ENCODE data around the gene OTUD4. TPM values are rescaled to one million over a fixed set of nuclear protein-coding genes. Genes with fewer than 3 reads are reported as not detected.
A peak's percentile ranks its signal among the peaks of the same experiment; 100 is the strongest.
"Not testable (repeated sequence)": the region's sequence is repeated elsewhere in the genome, so short reads cannot be mapped to it uniquely, and the experiment has no call there.

Gene OTUD4
- total RNA-seq (10 to 100 TPM; 36.9 to 48.7 TPM), polyA plus RNA-seq (1 to 10 TPM; 5.6 to 8.7 TPM)
- long read RNA-seq, donor 1, full-length matches to known transcripts = 2 of 4 reads
- long read RNA-seq, donor 1, partial matches to known transcripts = 1 of 4 reads
- long read RNA-seq, donor 1, other reads (novel, unspliced or antisense) = 1 of 4 reads
- long read RNA-seq, donor 2, full-length matches to known transcripts = 1 of 9 reads
- long read RNA-seq, donor 2, partial matches to known transcripts = 6 of 9 reads
- long read RNA-seq, donor 2, other reads (novel, unspliced or antisense) = 2 of 9 reads

DNA sequence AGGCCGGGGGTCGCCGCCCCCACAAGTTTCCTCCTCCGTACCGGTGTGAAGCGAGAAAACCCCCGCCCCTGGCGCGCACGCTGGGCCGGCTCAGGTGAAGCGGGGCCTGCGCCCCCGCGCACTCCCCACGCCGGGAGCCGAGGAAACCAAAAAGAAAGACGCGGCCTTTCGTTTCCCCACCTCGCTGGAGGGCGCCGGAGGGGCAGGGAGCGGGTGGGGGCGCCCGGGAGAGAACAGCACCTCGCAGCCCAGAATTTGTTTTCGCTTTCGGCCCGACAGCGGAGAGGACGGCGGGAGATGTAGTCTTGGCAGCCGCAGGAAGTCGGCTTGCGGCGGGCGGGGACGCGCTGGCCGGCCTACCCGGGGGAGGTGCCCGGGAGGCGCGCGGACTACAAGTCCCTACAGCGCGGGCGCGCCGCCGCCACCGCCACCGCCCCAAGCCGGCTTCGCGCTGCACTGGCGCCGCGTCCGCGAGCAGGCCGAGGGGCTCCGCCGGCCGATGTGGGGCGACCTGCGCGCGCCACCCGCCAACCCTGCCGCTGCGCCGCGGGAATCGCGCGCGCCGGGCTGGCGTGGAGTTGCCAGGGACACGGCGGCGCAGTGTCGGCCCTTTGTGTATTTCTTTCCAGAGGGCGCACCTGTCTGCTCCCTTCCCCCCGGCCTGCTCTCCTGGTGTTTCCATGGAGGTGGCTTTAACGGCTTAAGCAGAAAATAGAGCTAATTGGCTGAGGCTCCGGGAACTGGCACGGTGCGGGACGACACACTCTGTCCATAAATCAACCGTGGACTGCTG, at the start of gene OTUD4:
OTUD4 (minus strand) TSS at position 292 of the 793 bp plus-strand sequence. CDS start 616 bp downstream, outside the sequence.
- 0 to 1% methylated on average over 65 to 94 of the region's 94 CpGs for WGBS, 2 donors

GRCh38 chr4:145223228-145223627, 42.8 kb upstream of the OTUD4 start:
- ATAC-seq (ENCODE audit: low FRiP score); H3K27me3 ChIP-seq (ENCODE audit: control insufficient read depth in 1 of 2, insufficient read depth in 2 of 2, low read length in 1 of 2); H3K27ac ChIP-seq (ENCODE audit: low read depth in 1 of 2, low read length in 2 of 2); H3K36me3 ChIP-seq (ENCODE audit: control insufficient read depth in 1 of 2, insufficient read depth in 2 of 2, low read length in 1 of 2); H3K4me1 ChIP-seq (ENCODE audit: control insufficient read depth in 1 of 2, insufficient read depth in 2 of 2, low read length in 2 of 2); H3K4me3 ChIP-seq (ENCODE audit: low read length in 2 of 2); intact Hi-C loops (cut with DNase I); H3K9me3 ChIP-seq (ENCODE audit: control insufficient read depth, low read length); DNase-seq: not testable (repeated sequence)
- WGBS, 2 donors = 84 to 87% methylated on average over 7 of the region's 7 CpGs

More for the DNA sequence above, at the start of gene OTUD4:
- Histone ChIP-seq H3K9me3 (ENCODE audit: control insufficient read depth, low read length) (no peaks in the 10 kb centered on the region), H3K27ac (ENCODE audit: low read depth in 1 of 2, low read length in 2 of 2) (peak within 1 kb of the TSS; percentile 62 to 77), H3K27me3 (ENCODE audit: control insufficient read depth in 1 of 2, insufficient read depth in 2 of 2, low read length in 1 of 2) (no peaks in the 10 kb centered on the region), H3K4me1 (ENCODE audit: control insufficient read depth in 1 of 2, insufficient read depth in 2 of 2, low read length in 2 of 2) (peaks cover 3 to 4% of the 10 kb centered on the region in 2 donors), H3K36me3 (ENCODE audit: control insufficient read depth in 1 of 2, insufficient read depth in 2 of 2, low read length in 1 of 2) (no peaks in the 10 kb centered on the region), H3K4me3 (ENCODE audit: low read length in 2 of 2) (peak within 1 kb of the TSS; percentile 67 to 84)
- ATAC-seq (ENCODE audit: low FRiP score) (peak; percentile 97), DNase-seq (peak; percentile 97 to 98)
- intact Hi-C loops (cut with DNase I) = loop anchor here in 1 of 2 donors (5.0 to 10.0 kb wide), 2 partner anchors 302 to 554 kb away; partner anchors contain the start of gene SMAD1

DNA sequence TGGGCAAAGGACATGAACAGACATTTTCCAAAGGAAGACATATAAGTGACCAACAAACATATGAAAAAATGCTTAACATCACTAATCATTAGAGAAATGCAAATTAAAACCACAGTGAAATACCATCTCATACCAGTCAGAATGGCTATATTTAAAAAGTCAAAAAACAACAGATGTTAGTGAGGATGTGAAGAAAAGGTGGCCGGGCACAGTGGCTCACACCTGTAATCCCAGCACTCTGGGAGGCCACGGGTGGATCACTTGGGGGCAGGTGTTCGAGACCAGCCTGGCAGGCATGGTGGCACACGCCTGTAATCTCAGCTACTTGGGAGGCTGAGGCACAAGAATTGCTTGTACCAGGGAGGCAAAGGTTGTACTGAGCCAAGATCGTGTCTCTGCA, 41.1 kb upstream of the OTUD4 start:
- H3K9me3 ChIP-seq (ENCODE audit: control insufficient read depth, low read length); H3K36me3 ChIP-seq (ENCODE audit: control insufficient read depth in 1 of 2, insufficient read depth in 2 of 2, low read length in 1 of 2); H3K4me3 ChIP-seq (ENCODE audit: low read length in 2 of 2); H3K27ac ChIP-seq (ENCODE audit: low read depth in 1 of 2, low read length in 2 of 2); intact Hi-C loops (cut with DNase I); ATAC-seq (ENCODE audit: low FRiP score); H3K4me1 ChIP-seq (ENCODE audit: control insufficient read depth in 1 of 2, insufficient read depth in 2 of 2, low read length in 2 of 2); DNase-seq; H3K27me3 ChIP-seq (ENCODE audit: control insufficient read depth in 1 of 2, insufficient read depth in 2 of 2, low read length in 1 of 2): not testable (repeated sequence)
- WGBS, 2 donors = 80 to 85% methylated on average over 5 of the region's 5 CpGs

- DNase-seq (no peak), ATAC-seq (ENCODE audit: low FRiP score) (no peak)
- H3K4me3 ChIP-seq (ENCODE audit: low read length in 2 of 2) = no peak overlapping the region
- no peaks in the 10 kb centered on the region for H3K36me3 ChIP-seq (ENCODE audit: control insufficient read depth in 1 of 2, insufficient read depth in 2 of 2, low read length in 1 of 2)
- intact Hi-C loops (cut with DNase I) = loop anchor here in 1 of 2 donors (10.0 kb wide), 1 partner anchor 396 kb away; the partner anchor contains the start of gene MMAA
- H3K27me3 ChIP-seq (ENCODE audit: control insufficient read depth in 1 of 2, insufficient read depth in 2 of 2, low read length in 1 of 2) = no peaks in the 10 kb centered on the region
- 86 to 90% methylated on average over 2 of the region's 2 CpGs for WGBS, 2 donors
- H3K4me1 ChIP-seq (ENCODE audit: control insufficient read depth in 1 of 2, insufficient read depth in 2 of 2, low read length in 2 of 2) = no peaks in the 10 kb centered on the region
- H3K27ac ChIP-seq (ENCODE audit: low read depth in 1 of 2, low read length in 2 of 2) = no peak overlapping the region
- H3K9me3 ChIP-seq (ENCODE audit: control insufficient read depth, low read length) = no peaks in the 10 kb centered on the region
Measured at GRCh38 chr4:145219090-145219489, 38.7 kb upstream of the OTUD4 start.

- H3K36me3 ChIP-seq (ENCODE audit: control insufficient read depth in 1 of 2, insufficient read depth in 2 of 2, low read length in 1 of 2) = no peaks in the 10 kb centered on the region
- 68 to 70% methylated on average over 3 of the region's 3 CpGs for WGBS, 2 donors
- ATAC-seq (ENCODE audit: low FRiP score) (no peak), DNase-seq (no peak)
- H3K4me1 ChIP-seq (ENCODE audit: control insufficient read depth in 1 of 2, insufficient read depth in 2 of 2, low read length in 2 of 2) = no peaks in the 10 kb centered on the region
- H3K27me3 ChIP-seq (ENCODE audit: control insufficient read depth in 1 of 2, insufficient read depth in 2 of 2, low read length in 1 of 2) = no peaks in the 10 kb centered on the region
- H3K27ac ChIP-seq (ENCODE audit: low read depth in 1 of 2, low read length in 2 of 2) = no peak overlapping the region
- no peak overlapping the region for H3K4me3 ChIP-seq (ENCODE audit: low read length in 2 of 2)
- intact Hi-C loops (cut with DNase I) = loop anchor here in 1 of 2 donors (10.0 kb wide), 1 partner anchor 397 kb away; the partner anchor contains the start of gene MMAA
- H3K9me3 ChIP-seq (ENCODE audit: control insufficient read depth, low read length) = no peaks in the 10 kb centered on the region
Measured at GRCh38 chr4:145218251-145218650, 37.9 kb upstream of the OTUD4 start.

DNA sequence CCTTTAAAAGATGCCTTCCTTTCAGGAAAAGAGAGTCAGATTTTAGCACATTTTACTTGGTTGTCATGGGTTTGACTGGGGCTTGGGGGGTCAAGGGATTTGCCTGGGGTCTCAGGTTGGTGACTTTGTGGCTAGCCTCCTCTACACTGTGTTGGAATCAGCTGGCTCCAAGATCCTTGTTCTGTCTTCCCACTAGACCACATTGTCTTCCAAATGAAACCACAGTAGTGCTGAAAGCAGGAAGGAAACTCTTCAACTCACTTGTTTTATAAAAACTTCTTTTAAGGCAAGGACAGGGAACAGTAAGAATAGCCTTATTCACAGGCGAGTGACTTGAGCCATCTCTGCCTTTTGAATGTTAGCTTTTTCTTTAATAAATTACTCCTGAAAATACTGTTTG, 37.0 kb upstream of the OTUD4 start:
- no peaks in the 10 kb centered on the region for H3K4me1 ChIP-seq (ENCODE audit: control insufficient read depth in 1 of 2, insufficient read depth in 2 of 2, low read length in 2 of 2)
- H3K4me3 ChIP-seq (ENCODE audit: low read length in 2 of 2) = no peak overlapping the region
- no peaks in the 10 kb centered on the region for H3K36me3 ChIP-seq (ENCODE audit: control insufficient read depth in 1 of 2, insufficient read depth in 2 of 2, low read length in 1 of 2)
- H3K27ac ChIP-seq (ENCODE audit: low read depth in 1 of 2, low read length in 2 of 2) = no peak overlapping the region
- H3K27me3 ChIP-seq (ENCODE audit: control insufficient read depth in 1 of 2, insufficient read depth in 2 of 2, low read length in 1 of 2) = no peaks in the 10 kb centered on the region
- H3K9me3 ChIP-seq (ENCODE audit: control insufficient read depth, low read length) = no peaks in the 10 kb centered on the region
- 75 to 79% methylated on average over 1 of the region's 1 CpG for WGBS, 2 donors
- intact Hi-C loops (cut with DNase I) = loop anchor here in 1 of 2 donors (10.0 kb wide), 1 partner anchor 397 kb away; the partner anchor contains the start of gene MMAA
- ATAC-seq (ENCODE audit: low FRiP score) (no peak), DNase-seq (no peak)

DNA sequence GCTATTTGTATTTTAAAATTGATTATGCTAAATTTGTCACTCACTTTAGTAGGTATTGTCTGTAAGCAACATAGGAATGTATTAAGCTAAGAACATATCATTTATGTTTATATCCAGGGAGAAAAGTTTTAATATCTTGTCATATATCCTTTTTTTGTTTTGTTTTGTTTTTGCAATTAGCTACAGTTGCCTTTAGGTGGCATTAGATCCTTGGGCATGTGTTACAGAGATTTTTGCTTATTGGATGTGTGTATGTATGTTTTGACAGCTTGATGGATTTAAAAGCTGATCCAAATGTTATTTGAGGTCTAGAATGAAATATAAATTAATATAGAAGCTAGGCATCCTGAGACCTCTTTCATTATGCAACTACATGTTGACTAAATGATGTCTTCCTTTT, 36.1 kb upstream of the OTUD4 start:
- no peak overlapping the region for H3K27ac ChIP-seq (ENCODE audit: low read depth in 1 of 2, low read length in 2 of 2)
- ATAC-seq (ENCODE audit: low FRiP score) = no peak

DNA sequence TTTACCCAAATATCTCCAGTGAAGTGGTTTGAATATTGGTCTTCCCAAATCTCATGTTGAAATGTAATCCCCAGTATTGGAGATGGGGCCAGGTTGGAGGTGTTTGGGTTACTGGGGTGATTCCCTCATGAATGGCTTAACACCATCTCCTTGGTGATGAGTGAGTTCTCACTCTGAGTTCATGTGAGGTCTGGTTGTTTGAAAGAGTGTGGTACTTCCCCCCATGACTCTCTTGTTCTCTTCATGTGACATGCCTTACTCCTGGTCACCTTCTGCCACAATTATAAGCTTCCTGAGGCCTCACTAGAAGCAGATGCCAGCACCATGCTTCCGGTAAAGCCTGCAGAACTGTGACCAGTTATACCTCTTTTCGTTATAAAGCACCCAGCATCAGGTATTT, 32.9 kb upstream of the OTUD4 start:
- no peaks in the 10 kb centered on the region for H3K4me1 ChIP-seq (ENCODE audit: control insufficient read depth in 1 of 2, insufficient read depth in 2 of 2, low read length in 2 of 2)
- no peaks in the 10 kb centered on the region for H3K36me3 ChIP-seq (ENCODE audit: control insufficient read depth in 1 of 2, insufficient read depth in 2 of 2, low read length in 1 of 2)
- WGBS, 2 donors = 81 to 89% methylated on average over 2 of the region's 2 CpGs
- no peaks in the 10 kb centered on the region for H3K27me3 ChIP-seq (ENCODE audit: control insufficient read depth in 1 of 2, insufficient read depth in 2 of 2, low read length in 1 of 2)
- intact Hi-C loops (cut with DNase I) = loop anchor here in 1 of 2 donors (10.0 kb wide), 1 partner anchor 402 kb away; the partner anchor contains the start of gene MMAA
- H3K4me3 ChIP-seq (ENCODE audit: low read length in 2 of 2) = no peak overlapping the region
- H3K27ac ChIP-seq (ENCODE audit: low read depth in 1 of 2, low read length in 2 of 2) = no peak overlapping the region
- no peak for DNase-seq
- H3K9me3 ChIP-seq (ENCODE audit: control insufficient read depth, low read length) = no peaks in the 10 kb centered on the region
- no peak for ATAC-seq (ENCODE audit: low FRiP score)

More for the DNA sequence above, 36.1 kb upstream of the OTUD4 start:
- intact Hi-C loops (cut with DNase I) = loop anchor here in 1 of 2 donors (10.0 kb wide), 1 partner anchor 398 kb away; the partner anchor contains the start of gene MMAA
- H3K4me1 ChIP-seq (ENCODE audit: control insufficient read depth in 1 of 2, insufficient read depth in 2 of 2, low read length in 2 of 2) = no peaks in the 10 kb centered on the region
- DNase-seq = no peak
- no peaks in the 10 kb centered on the region for H3K9me3 ChIP-seq (ENCODE audit: control insufficient read depth, low read length)
- H3K36me3 ChIP-seq (ENCODE audit: control insufficient read depth in 1 of 2, insufficient read depth in 2 of 2, low read length in 1 of 2) = no peaks in the 10 kb centered on the region
- H3K27me3 ChIP-seq (ENCODE audit: control insufficient read depth in 1 of 2, insufficient read depth in 2 of 2, low read length in 1 of 2) = no peaks in the 10 kb centered on the region
- no peak overlapping the region for H3K4me3 ChIP-seq (ENCODE audit: low read length in 2 of 2)

All from aorta (tissue), 5 donors.